IPS DF 6.9 (cell line): ENCODE data around the gene SLC7A5.
"Not testable (repeated sequence)": the region's sequence is repeated elsewhere in the genome, so short reads cannot be mapped to it uniquely, and the experiment has no call there.

ENCODE experiments used
- DNase-seq: peaks from one replicate; pipeline ENCODE4 v3.0.0-alpha.2; 2013; ENCODE audit warnings: low read depth, low spot score
- H3K27ac ChIP-seq: one replicate; pipeline ENCODE4 v1.5.1; 2013; ENCODE audit warnings: low read length, control low read depth
- H3K27me3 ChIP-seq: 2 replicates; pipeline ENCODE4 v1.6.1; 2013; ENCODE audit warnings: mild to moderate bottlenecking, low read length; ENCODE audit not compliant: control insufficient read depth, insufficient read depth
- H3K36me3 ChIP-seq: 2 replicates; pipeline ENCODE4 v1.6.1; 2013; ENCODE audit warnings: low read length; ENCODE audit not compliant: control insufficient read depth, insufficient read depth
- H3K4me1 ChIP-seq: 2 replicates; pipeline ENCODE4 v1.6.1; 2013; ENCODE audit warnings: low read length; ENCODE audit not compliant: control insufficient read depth, insufficient read depth
- H3K4me3 ChIP-seq: 2 replicates; pipeline ENCODE4 v1.5.1; 2013; ENCODE audit warnings: mild to moderate bottlenecking, low read length
- H3K9me3 ChIP-seq: 2 replicates; pipeline ENCODE4 v1.6.1; 2013; ENCODE audit warnings: low read length, inconsistent platforms; ENCODE audit not compliant: control insufficient read depth, insufficient read depth
- WGBS: extraction: QIAGEN DNeasy Blood & Tissue Kit; methylation state at CpG from one replicate; pipeline ENCODE4 v1.1.7; 2013; ENCODE audit warnings: mixed read lengths, missing lambda C conversion rate; ENCODE audit not compliant: insufficient read length, insufficient coverage; 5-methylcytosine and 5-hydroxymethylcytosine counted together

Gene SLC7A5

GRCh38 chr16:87788730-87789436 lies 80.4 kb downstream of the SLC7A5 start:
- H3K9me3 ChIP-seq, H3K4me1 ChIP-seq, H3K4me3 ChIP-seq, H3K27ac ChIP-seq, DNase-seq, H3K27me3 ChIP-seq, H3K36me3 ChIP-seq: not testable (repeated sequence)
- WGBS = no CpG with 5 or more reads among the region's 10 CpGs

GRCh38 chr16:87787451-87788091 lies 81.7 kb downstream of the SLC7A5 start:
- not testable (repeated sequence) for H3K9me3 ChIP-seq, H3K36me3 ChIP-seq, H3K4me1 ChIP-seq, DNase-seq, H3K4me3 ChIP-seq, H3K27me3 ChIP-seq, H3K27ac ChIP-seq
- no CpG with 5 or more reads among the region's 2 CpGs for WGBS

DNA sequence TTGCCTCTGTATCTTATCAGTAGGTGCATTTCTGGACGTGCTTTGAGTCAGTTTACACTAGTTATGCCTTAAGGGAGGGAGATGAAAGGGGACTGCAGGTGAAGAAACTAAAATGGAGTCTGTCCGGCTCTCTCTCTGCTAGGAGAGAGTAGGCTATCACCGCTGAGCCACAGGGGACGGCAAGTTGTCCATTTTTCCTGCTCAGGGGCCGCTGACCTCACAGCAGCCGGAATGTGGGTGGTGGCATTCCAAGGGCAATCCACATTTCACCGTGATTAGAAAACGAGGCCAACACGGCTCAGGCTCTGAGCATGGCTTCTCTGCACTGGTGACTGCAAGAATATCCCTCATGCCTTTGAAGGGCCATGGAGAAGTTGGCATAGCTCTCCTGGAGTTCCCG lies 84.5 kb downstream of the SLC7A5 start:
- WGBS = no CpG with 5 or more reads among the region's 10 CpGs
- Histone ChIP-seq H3K9me3 (no peaks in the 10 kb centered on the region), H3K36me3 (no peaks in the 10 kb centered on the region), H3K27me3 (no peaks in the 10 kb centered on the region), H3K4me3 (no peak overlapping the region), H3K27ac (no peak overlapping the region), H3K4me1 (no peaks in the 10 kb centered on the region)
- DNase-seq = no peak

DNA sequence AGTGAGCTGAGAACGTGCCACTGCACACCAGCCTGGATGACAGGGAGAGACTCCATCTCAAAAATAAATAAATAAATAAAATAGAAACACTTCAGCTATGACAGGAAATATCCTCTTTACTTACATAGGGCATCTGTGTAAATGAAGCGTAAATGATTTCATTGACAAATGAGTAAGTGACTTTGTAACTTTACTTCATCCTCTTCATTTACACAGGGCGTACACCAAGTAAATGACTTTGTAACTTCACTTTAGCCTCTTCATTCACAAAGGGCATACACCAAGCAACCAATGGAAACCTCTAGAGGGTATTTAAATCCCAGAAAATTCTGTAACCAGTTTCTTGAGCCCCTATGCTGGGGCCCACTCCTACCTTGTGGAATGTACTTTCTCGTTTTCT lies 87.3 kb downstream of the SLC7A5 start:
- no CpG with 5 or more reads among the region's 4 CpGs for WGBS
- Histone ChIP-seq H3K36me3 (no peaks in the 10 kb centered on the region), H3K4me1 (peaks cover 2% of the 10 kb centered on the region; the same call in 1 of the 2 replicates), H3K27me3 (no peaks in the 10 kb centered on the region), H3K9me3 (no peaks in the 10 kb centered on the region), H3K27ac (no peak overlapping the region), H3K4me3 (no peak overlapping the region)
- DNase-seq = no peak

DNA sequence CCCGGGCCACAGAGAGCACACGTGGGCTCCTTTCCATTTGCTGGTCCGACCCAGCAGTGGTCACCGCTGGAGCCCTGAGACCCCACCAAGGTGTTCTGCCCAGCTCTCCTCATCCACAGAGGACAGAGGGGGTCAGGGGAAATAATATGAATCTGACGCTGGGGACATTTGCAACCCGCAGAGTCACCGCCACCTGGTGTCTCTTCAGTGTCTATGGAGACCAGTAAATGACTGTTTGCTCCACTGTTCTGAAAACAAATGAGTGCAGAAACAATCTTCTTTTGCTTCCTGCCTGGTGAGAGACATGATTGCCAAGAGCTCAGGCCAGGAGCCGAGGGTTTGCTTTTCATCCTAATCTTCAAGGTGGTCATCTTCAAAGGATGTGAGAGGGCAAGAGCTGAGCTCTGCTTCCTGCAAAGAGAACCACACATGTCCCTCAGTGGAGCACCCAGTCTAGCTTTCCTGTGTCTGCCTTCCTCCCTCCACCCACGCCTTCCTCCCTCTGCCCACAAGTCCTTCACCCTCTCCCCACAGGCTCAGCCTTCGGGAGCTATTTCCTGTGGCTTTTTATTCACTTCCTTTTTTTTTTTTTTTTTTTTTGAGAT lies 88.8 kb downstream of the SLC7A5 start:
- Histone ChIP-seq H3K36me3 (no peaks in the 10 kb centered on the region), H3K4me3 (no peak overlapping the region), H3K4me1 (peaks cover 2% of the 10 kb centered on the region; the same call in 1 of the 2 replicates), H3K9me3 (no peaks in the 10 kb centered on the region), H3K27me3 (no peaks in the 10 kb centered on the region), H3K27ac (no peak overlapping the region)
- no CpG with 5 or more reads among the region's 10 CpGs for WGBS
- no peak for DNase-seq
